Measurements from ENCODE around the gene NPEPL1.

- TF ChIP-seq POLR2AphosphoS5 (IDR thresholded peaks at IDR 0.05; ENCODE audit: low read depth, low read length): no peak
- TF ChIP-seq POLR2A (IDR thresholded peaks at IDR 0.05; ENCODE audit: low read depth, low read length): no peak
Observed at GRCh38 chr20:58678806-58679205, 13.8 kb upstream of the NPEPL1 start.

All from GM12891 (cell line).